ENCODE data around the gene HSH2D.

HSH2D gene

DNA sequence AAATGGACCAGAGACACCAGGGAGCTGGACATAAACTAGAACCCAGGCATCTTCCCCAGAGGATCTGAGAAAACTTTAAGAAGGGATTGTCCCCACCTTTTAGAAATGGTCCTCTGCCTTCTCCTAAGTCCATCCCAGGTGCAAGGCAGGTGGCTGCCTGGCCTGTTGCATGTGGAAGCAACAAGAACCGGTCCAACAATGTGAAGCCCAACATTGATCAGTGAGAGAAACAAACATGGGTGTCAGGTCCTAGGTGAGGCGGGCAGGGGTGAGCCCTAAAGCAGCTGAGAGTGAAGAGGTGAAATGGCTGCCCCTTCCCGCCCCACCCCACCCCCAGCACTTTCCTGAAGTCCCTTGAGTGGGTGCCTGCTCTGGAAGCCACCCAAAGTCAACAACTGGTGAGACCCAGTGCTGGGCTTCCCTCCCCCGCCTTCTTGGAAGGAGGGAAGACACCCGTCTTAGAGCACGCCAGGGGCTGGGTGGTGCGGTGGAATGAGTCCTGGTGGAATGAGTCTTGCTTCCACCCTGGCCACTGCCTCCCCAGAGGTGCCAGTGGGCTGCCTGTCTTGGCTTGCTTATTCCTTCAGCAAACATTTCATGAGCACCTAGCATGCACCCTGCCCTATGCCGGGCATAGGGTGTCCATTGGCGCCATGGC is 55.9 kb downstream of the HSH2D start:
- no peak for DNase-seq

DNA sequence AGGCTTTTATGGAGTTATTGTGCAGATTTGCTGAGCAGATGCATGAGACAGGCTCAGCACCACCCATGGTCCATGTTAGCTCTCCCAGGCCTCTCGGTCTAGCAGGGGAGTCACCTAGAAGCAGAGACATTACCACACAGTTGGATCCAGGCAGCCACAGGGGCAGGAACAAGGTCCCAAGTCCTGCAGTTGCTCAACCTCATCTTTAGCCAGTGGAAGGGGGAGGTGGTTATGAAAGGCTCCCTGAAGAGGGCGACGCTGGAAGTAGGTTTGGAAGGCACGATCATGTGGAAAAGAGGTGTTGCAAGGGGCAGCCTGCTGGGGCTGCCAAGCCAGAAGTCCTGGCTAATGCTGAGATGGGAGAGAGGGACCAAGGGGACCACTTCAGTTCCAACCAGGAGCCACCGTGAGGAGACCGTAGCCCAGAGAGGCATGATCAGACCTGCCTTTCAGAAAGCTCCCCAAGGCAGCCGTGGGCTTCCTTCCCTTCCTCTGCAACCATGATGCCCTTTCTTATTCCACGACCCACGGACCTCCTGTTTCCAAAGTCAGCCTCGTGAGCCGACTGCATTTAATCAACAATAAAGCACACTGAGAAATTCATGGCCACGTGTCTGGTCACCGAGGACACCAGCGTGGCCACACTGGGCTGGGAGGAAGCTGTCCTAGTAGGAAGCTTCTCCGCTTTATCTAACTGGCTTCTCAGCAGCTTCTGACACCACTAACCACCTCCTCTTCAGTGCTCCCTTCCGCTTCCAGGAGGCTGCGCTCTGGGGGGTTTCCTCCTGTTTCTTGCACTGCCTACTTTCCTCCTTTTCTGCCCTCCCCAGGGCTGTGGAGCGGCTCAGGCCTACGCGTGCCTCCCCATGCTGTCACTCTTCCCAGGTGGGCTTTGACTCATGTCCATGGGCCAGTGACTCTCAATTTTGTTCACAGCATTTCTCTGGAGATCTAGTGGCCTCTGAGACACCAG is 56.8 kb downstream of the HSH2D start:
- no peak for DNase-seq

DNA sequence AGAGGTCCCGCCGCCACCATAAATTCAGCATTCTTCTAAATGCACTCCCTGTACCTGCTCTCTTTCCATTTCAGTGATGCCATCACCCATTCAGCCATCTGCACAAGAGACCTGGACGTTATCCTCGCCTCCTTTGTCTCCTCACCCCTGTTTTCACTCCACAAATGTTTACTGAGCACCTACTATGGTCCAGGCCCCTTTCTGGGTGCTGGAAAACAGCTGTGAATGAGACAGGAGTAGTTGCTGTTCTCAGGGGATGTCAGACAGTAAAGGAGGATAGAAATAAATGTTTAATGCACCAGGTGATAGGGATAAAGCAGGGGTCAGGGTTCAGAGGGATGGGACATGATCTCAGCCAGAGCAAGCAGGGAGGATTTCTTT is 57.5 kb downstream of the HSH2D start:
- DNase-seq = no peak

DNA sequence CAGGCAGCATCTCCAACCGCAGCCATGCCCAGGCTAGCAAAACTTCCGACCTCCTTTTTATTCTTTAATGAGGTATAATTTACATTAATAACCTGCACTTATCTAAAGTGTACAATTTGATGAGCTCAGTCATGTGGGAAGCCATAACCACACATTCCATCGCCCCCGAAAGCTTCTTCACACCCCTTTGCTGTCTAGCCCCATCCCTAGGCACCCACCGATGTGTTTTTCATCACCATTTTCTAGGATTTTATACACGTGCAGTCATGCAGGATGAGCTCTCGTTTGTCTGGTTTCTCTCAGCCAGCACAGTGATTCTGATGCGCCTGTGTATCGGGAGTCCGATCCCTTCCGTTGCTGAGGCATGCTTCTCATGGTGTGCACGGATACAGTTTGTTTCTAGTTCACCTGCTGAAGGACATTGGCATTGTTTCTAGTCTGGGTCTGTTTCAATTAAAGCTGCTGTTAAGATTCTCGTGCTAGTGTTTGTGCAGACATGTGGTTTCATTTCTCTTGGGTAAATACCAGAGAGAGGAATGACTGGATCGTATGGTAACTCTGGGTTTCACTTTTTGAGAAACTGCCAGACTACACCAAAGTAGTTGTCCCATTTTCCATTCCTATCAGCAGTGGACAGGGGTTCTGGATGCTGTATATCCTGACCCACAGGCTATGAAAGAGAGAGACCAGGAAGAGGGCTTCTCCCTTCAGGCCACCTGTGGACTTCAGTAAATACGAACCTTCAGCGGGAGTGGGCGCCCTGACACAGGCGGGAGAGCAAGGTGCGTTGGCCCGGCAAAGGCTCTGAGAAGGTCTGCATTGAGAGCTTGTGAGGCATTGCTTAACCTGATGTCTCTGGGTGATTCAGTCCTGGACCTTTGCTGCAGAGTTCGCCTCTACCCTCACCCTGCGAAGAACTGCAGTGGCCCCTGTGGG is 59.1 kb downstream of the HSH2D start:
- no peak for DNase-seq

DNA sequence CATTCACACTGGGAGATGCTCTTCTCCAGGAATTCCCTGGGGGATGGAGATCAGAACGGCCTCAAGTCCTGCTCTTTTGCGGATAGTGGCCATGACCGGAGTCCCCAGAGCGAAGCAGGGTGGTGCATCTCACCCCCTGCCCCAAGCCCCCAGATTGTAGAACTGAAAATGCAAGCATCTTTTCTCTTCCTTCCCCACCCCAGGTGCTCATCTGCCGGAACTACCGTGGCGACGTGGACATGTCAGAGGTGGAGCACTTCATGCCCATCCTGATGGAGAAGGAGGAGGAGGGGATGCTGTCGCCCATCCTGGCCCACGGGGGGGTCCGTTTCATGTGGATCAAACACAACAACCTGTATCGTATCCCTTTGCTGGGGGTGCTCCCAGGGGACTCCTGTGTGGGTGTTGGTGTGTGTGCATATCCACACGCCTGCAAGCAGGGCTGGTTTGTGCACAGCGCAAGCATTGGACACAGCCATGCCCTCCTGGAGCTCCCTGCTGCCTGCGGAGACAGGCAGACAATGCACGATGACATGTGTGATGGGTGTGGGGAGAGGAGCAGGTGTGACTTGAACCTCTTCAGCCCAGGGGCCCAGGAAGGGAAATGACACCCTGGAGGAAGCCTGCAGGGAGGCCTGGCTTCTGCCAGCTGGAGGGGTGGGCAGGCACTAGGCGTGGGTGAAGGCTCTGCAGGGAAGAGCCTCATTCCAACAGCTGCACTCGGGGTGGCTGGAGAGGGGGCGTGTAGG is 59.9 kb downstream of the HSH2D start:
- DNase-seq = no peak

DNA sequence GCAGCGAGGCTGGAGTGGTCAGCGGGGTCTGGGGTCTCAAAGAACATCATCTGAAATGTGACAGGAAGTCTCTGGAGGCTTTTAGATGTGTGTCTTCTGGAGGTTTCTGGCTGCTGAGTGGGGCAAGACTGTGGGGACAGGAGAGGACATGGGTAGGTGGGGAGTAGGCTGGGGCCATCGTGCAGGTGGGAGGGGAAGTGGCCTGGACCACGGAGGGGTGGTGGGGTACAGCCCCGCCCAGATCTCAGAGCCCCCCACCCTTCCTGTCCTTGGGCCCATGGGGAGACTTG is 60.5 kb downstream of the HSH2D start:
- DNase-seq = no peak

DNA sequence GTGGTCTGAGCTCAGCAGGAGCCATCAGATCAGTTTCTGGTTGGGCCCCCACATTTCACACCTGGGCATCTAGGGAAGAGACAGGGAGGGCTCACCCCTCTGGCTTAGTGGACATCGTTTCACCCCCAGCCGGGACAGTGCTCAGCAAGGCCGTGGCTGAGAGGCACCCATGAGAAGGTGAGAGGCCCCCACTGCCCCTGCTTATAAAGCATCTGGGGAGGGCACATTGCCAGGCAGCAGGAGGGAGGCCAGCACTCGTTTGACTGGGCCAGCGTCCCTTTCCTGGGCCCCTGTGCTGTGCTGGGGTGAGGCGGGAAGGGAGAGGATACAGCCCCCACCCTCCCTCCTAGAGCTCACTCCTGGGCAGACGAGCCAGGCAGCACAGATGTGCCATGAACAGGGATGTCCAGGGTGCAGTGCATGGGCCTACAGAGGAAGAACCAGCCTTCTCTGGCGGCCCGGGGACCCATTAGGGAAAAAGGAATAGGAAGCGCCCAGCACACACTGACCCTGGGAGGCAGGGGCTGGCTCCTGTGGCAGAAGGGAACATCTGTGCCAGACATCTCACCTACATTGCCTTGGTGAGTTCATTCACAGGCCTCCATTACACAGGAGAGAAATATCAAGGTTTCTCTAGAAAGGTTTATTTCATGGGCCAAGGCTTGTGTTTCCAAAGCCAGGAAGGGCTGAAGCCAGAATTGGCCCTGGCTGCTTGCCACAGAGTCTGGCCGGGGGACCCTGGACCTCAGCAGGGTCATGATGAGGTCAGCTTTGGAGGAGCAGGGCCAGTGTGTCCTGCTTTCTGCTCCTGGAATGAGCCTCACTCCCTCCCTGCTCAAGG is 61.9 kb downstream of the HSH2D start:
- DNase-seq = no peak

DNA sequence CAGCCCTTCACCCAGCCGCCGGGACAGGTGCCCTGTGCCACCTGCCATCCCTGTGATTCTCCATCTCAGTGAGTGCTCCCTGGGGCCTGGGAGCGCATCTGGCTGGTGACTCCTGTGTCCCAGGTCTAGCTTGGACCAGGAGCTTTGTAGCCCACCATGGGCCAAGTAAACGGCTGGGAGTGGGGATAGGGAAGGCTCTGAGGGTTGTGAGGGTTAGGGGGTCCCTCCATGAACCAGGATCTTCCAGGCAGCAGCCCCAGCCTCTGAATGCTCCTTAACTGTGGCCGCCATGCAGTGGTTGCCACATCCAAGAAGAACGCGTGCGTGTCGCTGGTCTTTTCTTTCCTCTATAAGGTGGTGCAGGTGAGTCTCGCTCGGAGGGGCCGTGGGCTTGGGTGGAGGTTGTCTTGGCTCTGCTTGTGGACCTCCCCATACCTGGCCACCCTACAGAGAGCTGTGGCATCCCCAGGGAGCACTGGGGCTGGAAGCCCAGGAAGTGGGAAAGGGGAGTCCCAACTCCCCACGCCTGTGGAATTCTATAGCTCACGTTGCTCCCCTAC is 62.6 kb downstream of the HSH2D start:
- DNase-seq = no peak

DNA sequence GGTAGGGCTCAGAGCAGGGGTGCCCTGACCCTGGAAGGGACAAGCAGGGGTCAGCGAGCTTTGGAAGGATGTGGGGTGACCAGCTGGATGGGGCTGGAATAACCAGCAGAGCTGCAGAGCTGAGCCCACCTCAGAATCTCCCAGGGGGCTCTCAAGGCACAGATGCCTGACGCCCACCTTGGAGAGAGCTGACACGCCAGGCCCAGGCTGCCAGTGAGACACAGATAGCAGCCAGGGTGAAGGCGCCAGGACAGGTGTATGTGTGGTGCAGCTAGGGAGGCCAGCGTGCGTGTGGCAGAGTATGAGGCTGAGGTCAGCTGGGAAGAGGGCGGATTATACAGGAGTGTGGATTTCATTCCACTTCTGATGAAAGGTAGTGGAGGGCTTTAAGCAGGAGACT is 63.2 kb downstream of the HSH2D start:
- DNase-seq = no peak

DNA sequence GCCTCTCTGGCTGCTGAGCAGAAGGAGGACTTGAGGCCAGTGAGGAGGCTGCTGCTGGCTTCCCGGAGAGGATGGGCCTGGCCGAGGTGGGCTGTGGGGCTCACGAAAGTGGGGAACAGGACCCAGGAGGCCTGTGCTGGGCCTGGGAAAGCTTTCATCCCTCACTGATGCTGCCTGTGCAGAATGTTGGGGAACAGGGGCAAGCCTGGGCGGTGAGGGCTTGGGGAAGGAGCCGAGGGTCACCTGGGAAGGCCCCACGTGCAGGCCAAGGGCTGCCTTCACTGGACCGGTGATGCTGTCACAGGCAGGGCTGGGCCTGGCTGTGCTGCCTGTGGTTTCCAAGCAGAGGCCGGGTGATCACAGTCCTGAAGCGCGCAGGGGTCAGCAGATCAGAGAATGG is 63.6 kb downstream of the HSH2D start:
- DNase-seq = no peak

DNA sequence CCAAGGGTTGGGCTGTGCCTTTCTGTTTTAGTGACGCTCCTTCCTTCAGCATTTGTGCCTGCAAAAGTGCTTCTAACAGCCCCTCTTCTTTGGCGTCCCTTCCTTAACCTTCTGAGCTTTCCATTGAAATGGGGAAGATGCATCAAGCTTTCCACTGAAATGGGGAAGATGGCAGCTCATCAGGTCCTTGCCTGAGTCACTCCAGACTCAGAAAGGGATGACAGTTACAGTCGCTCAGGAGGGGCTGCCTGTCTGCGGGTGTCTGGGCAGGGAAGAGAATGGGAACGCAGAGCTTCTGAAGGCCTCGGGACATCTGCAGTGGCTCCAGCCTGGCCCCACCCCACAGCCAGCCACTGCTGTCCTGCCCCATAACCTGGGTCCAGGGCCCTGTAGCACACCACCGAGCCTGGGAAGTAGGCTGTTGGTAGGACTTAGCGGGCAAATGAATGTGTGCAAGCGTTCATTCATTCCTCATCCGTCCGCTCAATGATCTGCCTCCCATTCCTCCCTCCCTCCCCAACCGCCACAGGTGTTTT is 64.1 kb downstream of the HSH2D start:
- DNase-seq = no peak
